GM13977 (cell line): ENCODE data around the gene NAA60.

Experiments used
- DNase-seq: peaks from one replicate; pipeline ENCODE4 v3.0.0; 2012; ENCODE audit warnings: low spot score
- CTCF ChIP-seq: IDR thresholded peaks from 2 replicates; pipeline ENCODE4 v1.5.1; 2012; ENCODE audit warnings: mild to moderate bottlenecking, control low read depth; ENCODE audit not compliant: insufficient read depth; ENCODE audit errors: extremely low read depth, missing control alignments
- in situ Hi-C: fragments of 300-500 bp; cut with MboI; formaldehyde crosslinking; loops from one replicate; pipeline ENCODE4 v1.12.0; 2022; ENCODE audit warnings: low sequenced_read_pairs, low pct_unique_long_range_greater_than_20kb, mixed read lengths, inconsistent platforms; ENCODE audit not compliant: unreplicated experiment

The NAA60 gene

GRCh38 chr16:3481696-3482658 is 38.5 kb downstream of the NAA60 start:
- in situ Hi-C loops = no loop called here
- DNase-seq = no peak

GRCh38 chr16:3482659-3483241 is 39.3 kb downstream of the NAA60 start:
- TF ChIP-seq CTCF = no peak
- in situ Hi-C loops = no loop called here

More at GRCh38 chr16:3481696-3482658, 38.5 kb downstream of the NAA60 start:
- TF ChIP-seq CTCF = no peak

GRCh38 chr16:3484318-3485096 is 41.0 kb downstream of the NAA60 start:
- no peak for TF ChIP-seq CTCF
- in situ Hi-C loops = no loop called here
- no peak for DNase-seq

More at GRCh38 chr16:3482659-3483241, 39.3 kb downstream of the NAA60 start:
- DNase-seq = no peak

- in situ Hi-C loops = no loop called here
- no peak for TF ChIP-seq CTCF
Measured at GRCh38 chr16:3485097-3485745, 41.7 kb downstream of the NAA60 start.

GRCh38 chr16:3485821-3486505 is 42.5 kb downstream of the NAA60 start:
- no peak for DNase-seq
- in situ Hi-C loops = no loop called here
- no peak for TF ChIP-seq CTCF

More at GRCh38 chr16:3485097-3485745, 41.7 kb downstream of the NAA60 start:
- no peak for DNase-seq
